Measurements from ENCODE around the gene PRKAG1. TPM values are rescaled to one million over a fixed set of nuclear protein-coding genes. Genes with fewer than 3 reads are reported as not detected.

PRKAG1 gene
- total RNA-seq, 1 experiment from 2014 or later: 34.2 TPM

DNA sequence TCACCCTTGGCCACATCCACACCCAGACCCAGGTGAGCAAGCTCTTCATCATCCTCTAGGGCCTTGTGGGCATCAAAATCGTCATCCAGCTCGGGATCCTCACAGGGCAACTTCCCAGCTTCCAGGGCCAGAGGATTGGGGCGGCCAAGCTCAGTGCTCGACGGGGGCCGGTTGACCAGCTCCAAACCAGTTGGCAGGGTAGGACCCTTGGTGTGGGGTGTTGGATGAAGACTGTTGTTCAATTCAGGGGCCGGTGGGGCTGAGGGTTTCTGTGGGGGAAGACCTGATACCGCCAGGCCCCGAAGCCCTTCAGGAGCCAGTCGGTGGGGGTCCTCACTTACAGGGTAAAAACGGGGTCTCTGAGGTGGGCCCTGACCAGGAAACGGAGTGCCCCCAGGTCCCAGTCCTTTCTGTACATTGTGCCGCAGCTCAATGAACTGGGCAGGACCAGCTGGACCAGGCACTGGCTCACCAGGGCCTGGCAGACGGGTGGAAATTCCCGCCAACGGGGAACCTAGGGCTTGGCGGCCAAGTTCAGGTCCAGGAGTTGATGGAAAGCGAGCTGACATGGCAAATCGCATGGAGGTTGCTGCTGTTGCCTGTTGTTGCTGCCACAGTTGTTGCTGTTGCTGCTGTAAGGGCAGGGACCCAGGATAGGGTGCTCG, 19.8 kb upstream of the PRKAG1 start:
- TF ChIP-seq, protein P1, sequence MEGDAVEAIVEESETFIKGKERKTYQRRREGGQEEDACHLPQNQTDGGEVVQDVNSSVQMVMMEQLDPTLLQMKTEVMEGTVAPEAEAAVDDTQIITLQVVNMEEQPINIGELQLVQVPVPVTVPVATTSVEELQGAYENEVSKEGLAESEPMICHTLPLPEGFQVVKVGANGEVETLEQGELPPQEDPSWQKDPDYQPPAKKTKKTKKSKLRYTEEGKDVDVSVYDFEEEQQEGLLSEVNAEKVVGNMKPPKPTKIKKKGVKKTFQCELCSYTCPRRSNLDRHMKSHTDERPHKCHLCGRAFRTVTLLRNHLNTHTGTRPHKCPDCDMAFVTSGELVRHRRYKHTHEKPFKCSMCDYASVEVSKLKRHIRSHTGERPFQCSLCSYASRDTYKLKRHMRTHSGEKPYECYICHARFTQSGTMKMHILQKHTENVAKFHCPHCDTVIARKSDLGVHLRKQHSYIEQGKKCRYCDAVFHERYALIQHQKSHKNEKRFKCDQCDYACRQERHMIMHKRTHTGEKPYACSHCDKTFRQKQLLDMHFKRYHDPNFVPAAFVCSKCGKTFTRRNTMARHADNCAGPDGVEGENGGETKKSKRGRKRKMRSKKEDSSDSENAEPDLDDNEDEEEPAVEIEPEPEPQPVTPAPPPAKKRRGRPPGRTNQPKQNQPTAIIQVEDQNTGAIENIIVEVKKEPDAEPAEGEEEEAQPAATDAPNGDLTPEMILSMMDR (IDR thresholded peaks at IDR 0.05; ENCODE audit: unreplicated experiment): no peak
- intact Hi-C loops (cut with micrococcal nuclease; ENCODE audit: unreplicated experiment): no loop called here
- no peak for DNase-seq

GRCh38 chr12:49037947-49038237, 19.3 kb upstream of the PRKAG1 start:
- BruUV-seq (replicated peaks): no TSS peak
- intact Hi-C loops (cut with micrococcal nuclease; ENCODE audit: unreplicated experiment): no loop called here
- Mint-ChIP-seq H3K9me3 (ENCODE audit: low read depth, unreplicated experiment) (no peaks in the 10 kb centered on the region), H3K27me3 (ENCODE audit: unreplicated experiment) (no peaks in the 10 kb centered on the region), H3K4me3 (ENCODE audit: low read depth, unreplicated experiment) (no peak overlapping the region), H3K27ac (ENCODE audit: unreplicated experiment) (no peak overlapping the region), H3K36me3 (ENCODE audit: insufficient read depth, unreplicated experiment) (peaks cover 45% of the 10 kb centered on the region), H3K4me1 (ENCODE audit: low read depth, unreplicated experiment) (no peaks in the 10 kb centered on the region)
- TF ChIP-seq, protein P1 (IDR thresholded peaks at IDR 0.05; ENCODE audit: unreplicated experiment): no peak
- no peak for DNase-seq
- CTCF ChIA-PET: no interaction called here

More for the DNA sequence above, 19.8 kb upstream of the PRKAG1 start:
- Mint-ChIP-seq H3K27me3 (ENCODE audit: unreplicated experiment) (no peaks in the 10 kb centered on the region), H3K4me1 (ENCODE audit: low read depth, unreplicated experiment) (no peaks in the 10 kb centered on the region), H3K27ac (ENCODE audit: unreplicated experiment) (no peak overlapping the region), H3K4me3 (ENCODE audit: low read depth, unreplicated experiment) (no peak overlapping the region), H3K36me3 (ENCODE audit: insufficient read depth, unreplicated experiment) (peaks cover 45% of the 10 kb centered on the region), H3K9me3 (ENCODE audit: low read depth, unreplicated experiment) (no peaks in the 10 kb centered on the region)
- CTCF ChIA-PET: no interaction called here
- TSS peak; percentile 21 for BruUV-seq (replicated peaks)

DNA sequence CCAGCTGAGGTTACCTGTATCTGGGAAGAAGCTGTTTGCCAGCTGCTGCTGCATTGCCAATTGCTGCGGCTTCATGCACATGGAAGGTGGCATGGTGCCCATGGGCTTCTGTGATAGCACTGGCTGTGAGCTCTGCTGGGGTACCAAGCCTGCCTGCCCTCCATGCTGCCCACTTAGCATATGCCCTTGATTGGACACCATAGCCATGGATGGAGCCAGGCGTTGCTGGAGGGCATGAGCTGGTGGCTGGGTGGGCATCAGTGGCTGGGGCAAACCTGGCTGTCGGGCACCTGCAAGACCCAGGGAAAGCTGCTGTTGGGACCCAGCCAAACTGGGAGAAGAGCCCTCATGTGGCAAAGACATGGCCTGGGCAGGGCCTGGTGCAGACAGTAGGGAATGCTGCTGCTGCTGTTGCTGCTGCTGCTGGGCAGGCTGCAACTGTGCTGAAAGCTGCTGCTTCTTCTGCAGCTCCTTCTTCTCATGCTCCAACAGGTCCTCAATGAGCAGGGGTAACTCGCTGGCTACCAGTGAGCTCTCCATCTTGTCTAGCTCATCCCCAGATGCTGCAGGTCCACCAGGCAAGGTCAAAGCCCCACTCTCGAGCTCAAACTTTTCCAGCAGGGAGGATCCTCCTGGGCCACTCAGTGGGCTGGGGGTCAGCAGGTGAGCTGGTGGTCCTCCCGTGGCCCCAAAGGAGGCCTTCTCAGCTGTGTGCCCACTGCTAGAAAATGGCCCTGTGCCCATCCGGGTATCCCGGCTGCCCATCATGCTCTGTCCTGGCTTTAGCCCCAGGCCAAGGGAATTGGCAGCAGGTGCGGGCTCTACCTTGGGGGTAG, 18.8 kb upstream of the PRKAG1 start:
- TF ChIP-seq, protein P1 (IDR thresholded peaks at IDR 0.05; ENCODE audit: unreplicated experiment): no peak
- no peaks in the 10 kb centered on the region for H3K4me1 Mint-ChIP-seq (ENCODE audit: low read depth, unreplicated experiment)
- H3K9me3 Mint-ChIP-seq (ENCODE audit: low read depth, unreplicated experiment): no peaks in the 10 kb centered on the region
- no peak for DNase-seq
- H3K27ac Mint-ChIP-seq (ENCODE audit: unreplicated experiment): no peak overlapping the region
- no peaks in the 10 kb centered on the region for H3K27me3 Mint-ChIP-seq (ENCODE audit: unreplicated experiment)
- CTCF ChIA-PET: interaction anchor here (0.6 kb wide), 1 partner anchor 10 kb away, joined by 3 read pairs; no protein-coding TSS in a partner anchor
- peaks cover 43% of the 10 kb centered on the region for H3K36me3 Mint-ChIP-seq (ENCODE audit: insufficient read depth, unreplicated experiment)
- intact Hi-C loops (cut with micrococcal nuclease; ENCODE audit: unreplicated experiment): no loop called here
- no peak overlapping the region for H3K4me3 Mint-ChIP-seq (ENCODE audit: low read depth, unreplicated experiment)
- BruUV-seq (replicated peaks): no TSS peak

DNA sequence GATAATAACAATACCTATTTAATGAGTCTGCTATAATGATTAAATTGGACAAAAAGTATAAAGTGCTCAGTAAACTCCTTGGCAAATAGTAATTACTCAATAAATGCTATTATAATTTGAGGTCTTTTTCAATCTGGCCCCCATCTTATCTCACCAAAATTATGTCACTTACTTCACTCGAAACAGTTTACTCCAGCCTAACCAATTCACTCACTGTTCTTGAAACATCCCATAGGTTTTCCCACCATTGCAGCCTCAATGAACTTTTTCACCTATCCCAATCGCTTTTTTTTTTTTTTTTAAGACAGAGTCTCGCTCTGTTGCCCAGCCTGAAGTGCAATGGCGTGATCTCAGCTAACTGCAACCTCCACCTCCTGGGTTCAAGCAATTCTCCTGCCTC, 17.5 kb upstream of the PRKAG1 start:
- Mint-ChIP-seq H3K27me3 (ENCODE audit: unreplicated experiment) (no peaks in the 10 kb centered on the region), H3K4me3 (ENCODE audit: low read depth, unreplicated experiment) (no peak overlapping the region), H3K4me1 (ENCODE audit: low read depth, unreplicated experiment) (no peaks in the 10 kb centered on the region), H3K27ac (ENCODE audit: unreplicated experiment) (no peak overlapping the region), H3K36me3 (ENCODE audit: insufficient read depth, unreplicated experiment) (peaks cover 51% of the 10 kb centered on the region), H3K9me3 (ENCODE audit: low read depth, unreplicated experiment) (no peaks in the 10 kb centered on the region)
- DNase-seq: no peak
- BruUV-seq (replicated peaks): no TSS peak
- TF ChIP-seq, protein P1 (IDR thresholded peaks at IDR 0.05; ENCODE audit: unreplicated experiment): no peak
- intact Hi-C loops (cut with micrococcal nuclease; ENCODE audit: unreplicated experiment): no loop called here
- CTCF ChIA-PET: interaction anchor here (0.6 to 0.7 kb wide), 3 partner anchors 214 to 1264 kb away, joined by 3 read pairs; no protein-coding TSS in a partner anchor

Measured in Calu3 (cell line).